Activated CD8-positive, alpha-beta memory T cell treated with anti-CD3 and anti-CD28 coated beads, Interleukin-2, amount 50 U/mL, for 1 hour (primary cell): ENCODE results near the gene ALDH1A2.

Source experiments
- DNase-seq: peaks from one replicate; pipeline ENCODE4 v3.0.0-alpha.2; 2020; ENCODE audit errors: extremely low read depth

Gene ALDH1A2

GRCh38 chr15:57943754-57944420, 121.6 kb downstream of the ALDH1A2 start:
- no peak for DNase-seq

GRCh38 chr15:57943171-57943570, 122.3 kb downstream of the ALDH1A2 start:
- DNase-seq: no peak

GRCh38 chr15:57941816-57942215, 123.7 kb downstream of the ALDH1A2 start:
- no peak for DNase-seq

- no peak for DNase-seq
Measured at GRCh38 chr15:57932348-57932747, 133.2 kb downstream of the ALDH1A2 start.

GRCh38 chr15:57931570-57931969, 133.9 kb downstream of the ALDH1A2 start:
- DNase-seq: no peak

GRCh38 chr15:57927091-57927631, 138.3 kb downstream of the ALDH1A2 start:
- DNase-seq: no peak

GRCh38 chr15:57925650-57926049, 139.9 kb downstream of the ALDH1A2 start:
- DNase-seq: no peak

- DNase-seq: no peak
Measured at GRCh38 chr15:57924598-57924997, 140.9 kb downstream of the ALDH1A2 start.

- DNase-seq: no peak
Measured at GRCh38 chr15:57923750-57924149, 141.8 kb downstream of the ALDH1A2 start.

- DNase-seq: no peak
Measured at GRCh38 chr15:57923306-57923705, 142.2 kb downstream of the ALDH1A2 start.

- DNase-seq: no peak
Measured at GRCh38 chr15:57922776-57923175, 142.7 kb downstream of the ALDH1A2 start.

- DNase-seq: no peak
Measured at GRCh38 chr15:57921371-57921770, 144.1 kb downstream of the ALDH1A2 start.

GRCh38 chr15:57920911-57921310, 144.6 kb downstream of the ALDH1A2 start:
- no peak for DNase-seq

- DNase-seq: no peak
Measured at GRCh38 chr15:57919754-57920153, 145.8 kb downstream of the ALDH1A2 start.

GRCh38 chr15:57917998-57918397, 147.5 kb downstream of the ALDH1A2 start:
- no peak for DNase-seq

- no peak for DNase-seq
Measured at GRCh38 chr15:57916695-57917094, 148.8 kb downstream of the ALDH1A2 start.

GRCh38 chr15:57915827-57916531, 149.5 kb downstream of the ALDH1A2 start:
- DNase-seq: no peak

- DNase-seq: no peak
Measured at GRCh38 chr15:57914350-57915055, 151.0 kb downstream of the ALDH1A2 start.

GRCh38 chr15:57911247-57911646, 154.3 kb downstream of the ALDH1A2 start:
- no peak for DNase-seq

GRCh38 chr15:57910672-57911071, 154.8 kb downstream of the ALDH1A2 start:
- no peak for DNase-seq

GRCh38 chr15:57909388-57909787, 156.1 kb downstream of the ALDH1A2 start:
- DNase-seq: no peak

GRCh38 chr15:57903626-57904025, 161.9 kb downstream of the ALDH1A2 start:
- no peak for DNase-seq
